ENCODE data around the gene LSM12. TPM values are rescaled to one million over a fixed set of nuclear protein-coding genes. Genes with fewer than 3 reads are reported as not detected.
"Not testable (repeated sequence)": the region's sequence is repeated elsewhere in the genome, so short reads cannot be mapped to it uniquely, and the experiment has no call there.

Gene LSM12
- total RNA-seq, 4 donors from 2014 or later = 41.3 to 47.2 (median 43.8) TPM

DNA sequence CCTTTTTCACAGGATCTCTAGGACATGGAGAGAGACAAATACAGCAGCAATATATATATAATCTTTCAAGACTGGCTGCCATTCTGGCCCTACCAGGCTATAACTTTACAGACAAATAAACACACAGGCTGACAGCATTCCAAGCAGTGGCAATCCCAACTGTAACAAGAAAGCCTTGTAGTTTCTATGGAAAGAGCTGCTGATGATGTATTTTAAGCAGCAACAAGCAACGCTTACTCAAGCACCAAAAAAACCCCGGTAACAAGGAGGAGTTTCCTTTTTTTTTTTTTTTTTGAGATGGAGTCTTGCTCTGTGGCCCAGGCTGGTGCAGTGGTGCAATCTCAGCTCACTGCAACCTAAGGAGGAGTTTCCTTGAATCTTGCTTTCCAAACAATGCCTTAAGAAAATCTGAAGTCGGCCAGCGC, 23.2 kb downstream of the LSM12 start:
- Histone ChIP-seq H3K4me3 (replicated peaks in 1 of 3) (no peak overlapping the region), H3K4me1 (peaks cover 15 to 26% of the 10 kb centered on the region in 2 donors), H3K27ac (peak overlapping the region in 1 of 3 donors; percentile 30), H3K9me3 (no peaks in the 10 kb centered on the region), H3K27me3 (no peaks in the 10 kb centered on the region), H3K36me3 (peaks cover 4% of the 10 kb centered on the region in 2 donors)
- no peak for TF ChIP-seq POLR2A (IDR thresholded peaks at IDR 0.05)
- TF ChIP-seq, protein P1, sequence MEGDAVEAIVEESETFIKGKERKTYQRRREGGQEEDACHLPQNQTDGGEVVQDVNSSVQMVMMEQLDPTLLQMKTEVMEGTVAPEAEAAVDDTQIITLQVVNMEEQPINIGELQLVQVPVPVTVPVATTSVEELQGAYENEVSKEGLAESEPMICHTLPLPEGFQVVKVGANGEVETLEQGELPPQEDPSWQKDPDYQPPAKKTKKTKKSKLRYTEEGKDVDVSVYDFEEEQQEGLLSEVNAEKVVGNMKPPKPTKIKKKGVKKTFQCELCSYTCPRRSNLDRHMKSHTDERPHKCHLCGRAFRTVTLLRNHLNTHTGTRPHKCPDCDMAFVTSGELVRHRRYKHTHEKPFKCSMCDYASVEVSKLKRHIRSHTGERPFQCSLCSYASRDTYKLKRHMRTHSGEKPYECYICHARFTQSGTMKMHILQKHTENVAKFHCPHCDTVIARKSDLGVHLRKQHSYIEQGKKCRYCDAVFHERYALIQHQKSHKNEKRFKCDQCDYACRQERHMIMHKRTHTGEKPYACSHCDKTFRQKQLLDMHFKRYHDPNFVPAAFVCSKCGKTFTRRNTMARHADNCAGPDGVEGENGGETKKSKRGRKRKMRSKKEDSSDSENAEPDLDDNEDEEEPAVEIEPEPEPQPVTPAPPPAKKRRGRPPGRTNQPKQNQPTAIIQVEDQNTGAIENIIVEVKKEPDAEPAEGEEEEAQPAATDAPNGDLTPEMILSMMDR (IDR thresholded peaks at IDR 0.05) = no peak
- intact Hi-C loops (cut with DNase I) = loop anchor here (5.0 kb wide), 1 partner anchor 101 kb away; the partner anchor contains the start of gene PPY
- WGBS, 2 donors = 59 to 71% methylated on average over 4 of the region's 4 CpGs
- DNase-seq = no peak

- Histone ChIP-seq H3K36me3 (peaks cover 17 to 18% of the 10 kb centered on the region in 2 donors), H3K9me3 (no peaks in the 10 kb centered on the region), H3K27ac (peak overlapping the region; percentile 8 to 80 (median 54)), H3K4me1 (peaks cover 15 to 26% of the 10 kb centered on the region in 2 donors), H3K27me3 (no peaks in the 10 kb centered on the region), H3K4me3 (replicated peaks in 1 of 3) (no peak overlapping the region)
- intact Hi-C loops (cut with DNase I) = loop anchor here (5.0 kb wide), 1 partner anchor 98 kb away; the partner anchor contains the start of gene PPY
- 63 to 65% methylated on average over 6 of the region's 6 CpGs for WGBS, 2 donors
- peak in 1 of 2 donors; percentile 22 for DNase-seq
- TF ChIP-seq, protein P1 (IDR thresholded peaks at IDR 0.05) = no peak
- no peak for TF ChIP-seq POLR2A (IDR thresholded peaks at IDR 0.05)
These were observed 26.4 kb downstream of the LSM12 start for GRCh38 chr17:44039829-44040635.

DNA sequence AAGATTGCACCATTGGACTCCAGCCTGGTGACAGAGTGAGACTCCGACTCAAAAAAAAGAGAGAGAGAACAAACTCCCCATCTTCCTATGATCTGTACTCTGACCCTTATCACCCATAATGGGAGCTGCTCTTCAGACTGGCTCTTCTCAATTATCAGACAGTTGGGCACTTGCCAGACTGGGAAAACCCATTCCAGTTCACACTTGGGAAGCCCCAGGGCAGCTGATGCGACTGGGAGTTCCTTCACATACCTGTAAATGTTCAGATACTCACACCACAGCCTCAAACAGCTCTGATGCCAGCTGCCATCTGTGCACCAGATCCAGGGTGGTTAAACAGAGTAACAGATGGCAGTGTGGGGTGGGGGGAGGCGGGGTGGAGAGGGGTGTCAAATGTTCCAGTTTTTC, 27.9 kb downstream of the LSM12 start:
- TF ChIP-seq, protein P1 (IDR thresholded peaks at IDR 0.05) = no peak
- no peak for TF ChIP-seq POLR2A (IDR thresholded peaks at IDR 0.05)
- Histone ChIP-seq H3K9me3 (no peaks in the 10 kb centered on the region), H3K4me3 (replicated peaks in 1 of 3) (no peak overlapping the region), H3K27ac (peak overlapping the region in 1 of 3 donors; percentile 2), H3K36me3 (peaks cover 18 to 20% of the 10 kb centered on the region in 2 donors), H3K27me3 (no peaks in the 10 kb centered on the region), H3K4me1 (peaks cover 24 to 34% of the 10 kb centered on the region in 2 donors)
- intact Hi-C loops (cut with DNase I) = no loop called here
- 91 to 97% methylated on average over 3 of the region's 3 CpGs for WGBS, 2 donors
- DNase-seq = peak in 1 of 2 donors; percentile 4

GRCh38 chr17:44037471-44037870, 29.0 kb downstream of the LSM12 start:
- intact Hi-C loops (cut with DNase I) = no loop called here
- DNase-seq = no peak
- peaks cover 31 to 32% of the 10 kb centered on the region in 2 donors for H3K4me1 ChIP-seq
- no peaks in the 10 kb centered on the region for H3K27me3 ChIP-seq
- TF ChIP-seq POLR2A (IDR thresholded peaks at IDR 0.05) = no peak
- TF ChIP-seq, protein P1 (IDR thresholded peaks at IDR 0.05) = no peak
- H3K9me3 ChIP-seq = no peaks in the 10 kb centered on the region
- H3K4me3 ChIP-seq (replicated peaks in 1 of 3) = no peak overlapping the region
- peak overlapping the region in 1 of 3 donors; percentile 62 for H3K27ac ChIP-seq
- H3K36me3 ChIP-seq = peaks cover 18 to 20% of the 10 kb centered on the region in 2 donors
- 90 to 91% methylated on average over 2 of the region's 2 CpGs for WGBS, 2 donors

- no CpG with 5 or more reads among the region's 3 CpGs for WGBS, 2 donors
- H3K9me3 ChIP-seq; intact Hi-C loops (cut with DNase I); H3K27me3 ChIP-seq; H3K4me3 ChIP-seq (replicated peaks in 1 of 3); DNase-seq: not testable (repeated sequence)
- peaks cover 18 to 20% of the 10 kb centered on the region in 2 donors for H3K36me3 ChIP-seq
- H3K27ac ChIP-seq = peak overlapping the region; percentile 78 to 93 (median 80)
- peaks cover 12 to 18% of the 10 kb centered on the region in 2 donors for H3K4me1 ChIP-seq
These were observed 31.8 kb downstream of the LSM12 start for GRCh38 chr17:44034688-44035087.

Data from thyroid gland (tissue), 4 donors.